T-helper 1 cell treated with Interleukin-12 subunit alpha and Interleukin-12 subunit beta and Interleukin-4 antibody, amounts not matched to agents 30 μg/mL and 1 μg/mL, for 36 hours (primary cell): ENCODE results near the gene CLIP2.
"Not testable (repeated sequence)": the region's sequence is repeated elsewhere in the genome, so short reads cannot be mapped to it uniquely, and the experiment has no call there.

Experiments used
- H3K27ac Mint-ChIP-seq: one replicate; pipeline ENCODE4 v1.8.0; 2021; ENCODE audit warnings: mild to moderate bottlenecking, mixed read lengths
- H3K27me3 Mint-ChIP-seq: one replicate; pipeline ENCODE4 v1.8.0; 2021; ENCODE audit warnings: low read depth, mixed read lengths
- H3K36me3 Mint-ChIP-seq: one replicate; pipeline ENCODE4 v1.8.0; 2021; ENCODE audit warnings: low read depth, mixed read lengths
- H3K4me1 Mint-ChIP-seq: one replicate; pipeline ENCODE4 v1.8.0; 2021; ENCODE audit warnings: low read depth, mixed read lengths
- H3K4me3 Mint-ChIP-seq: one replicate; pipeline ENCODE4 v1.8.0; 2021; ENCODE audit warnings: mild to moderate bottlenecking, moderate library complexity, mixed read lengths
- H3K9me3 Mint-ChIP-seq: one replicate; pipeline ENCODE4 v1.8.0; 2021; ENCODE audit warnings: mixed read lengths

Gene CLIP2

GRCh38 chr7:74299401-74299800 lies 10.2 kb downstream of the CLIP2 start:
- Mint-ChIP-seq H3K27me3 (no peaks in the 10 kb centered on the region), H3K9me3 (no peaks in the 10 kb centered on the region), H3K4me1 (peaks cover 4% of the 10 kb centered on the region), H3K4me3 (no peak overlapping the region), H3K36me3 (no peaks in the 10 kb centered on the region), H3K27ac (no peak overlapping the region)

GRCh38 chr7:74300926-74301325 lies 11.7 kb downstream of the CLIP2 start:
- Mint-ChIP-seq H3K27ac (no peak overlapping the region), H3K4me1 (no peaks in the 10 kb centered on the region), H3K36me3 (no peaks in the 10 kb centered on the region), H3K9me3 (no peaks in the 10 kb centered on the region), H3K4me3 (no peak overlapping the region), H3K27me3 (no peaks in the 10 kb centered on the region)

GRCh38 chr7:74302745-74303221 lies 13.6 kb downstream of the CLIP2 start:
- Mint-ChIP-seq H3K4me1 (peaks cover 5% of the 10 kb centered on the region), H3K27me3 (peaks cover 9% of the 10 kb centered on the region), H3K4me3 (no peak overlapping the region), H3K27ac (no peak overlapping the region), H3K36me3 (peaks cover 2% of the 10 kb centered on the region), H3K9me3 (no peaks in the 10 kb centered on the region)

- Mint-ChIP-seq H3K36me3 (peaks cover 2% of the 10 kb centered on the region), H3K27ac (no peak overlapping the region), H3K9me3 (no peaks in the 10 kb centered on the region), H3K4me1 (peaks cover 5% of the 10 kb centered on the region), H3K4me3 (no peak overlapping the region), H3K27me3 (peaks cover 10% of the 10 kb centered on the region)
Observed at GRCh38 chr7:74304550-74304949, 15.3 kb downstream of the CLIP2 start.

GRCh38 chr7:74306004-74306729 lies 17.0 kb downstream of the CLIP2 start:
- no peak overlapping the region for H3K4me3 Mint-ChIP-seq
- H3K4me1 Mint-ChIP-seq, result peaks cover 5% of the 10 kb centered on the region
- peaks cover 2% of the 10 kb centered on the region for H3K9me3 Mint-ChIP-seq
- H3K36me3 Mint-ChIP-seq, result peaks cover 2% of the 10 kb centered on the region
- H3K27me3 Mint-ChIP-seq, result peaks cover 10% of the 10 kb centered on the region
- no peak overlapping the region for H3K27ac Mint-ChIP-seq

- Mint-ChIP-seq H3K9me3 (peaks cover 5% of the 10 kb centered on the region), H3K27ac (no peak overlapping the region), H3K4me3 (no peak overlapping the region), H3K36me3 (peaks cover 2% of the 10 kb centered on the region), H3K4me1 (peaks cover 9% of the 10 kb centered on the region), H3K27me3 (peaks cover 10% of the 10 kb centered on the region)
Observed at GRCh38 chr7:74306730-74307469, 17.7 kb downstream of the CLIP2 start.

GRCh38 chr7:74307738-74308505 lies 18.7 kb downstream of the CLIP2 start:
- H3K4me1 Mint-ChIP-seq, result peaks cover 9% of the 10 kb centered on the region
- peak overlapping the region; percentile 28 for H3K4me3 Mint-ChIP-seq
- H3K9me3 Mint-ChIP-seq, result peaks cover 5% of the 10 kb centered on the region
- H3K36me3 Mint-ChIP-seq, result peaks cover 2% of the 10 kb centered on the region
- no peak overlapping the region for H3K27ac Mint-ChIP-seq
- H3K27me3 Mint-ChIP-seq, result peaks cover 10% of the 10 kb centered on the region

GRCh38 chr7:74309181-74309580 lies 20.0 kb downstream of the CLIP2 start:
- Mint-ChIP-seq H3K27me3 (peaks cover 10% of the 10 kb centered on the region), H3K36me3 (peaks cover 2% of the 10 kb centered on the region), H3K27ac (no peak overlapping the region), H3K4me1 (peaks cover 9% of the 10 kb centered on the region), H3K9me3 (peaks cover 5% of the 10 kb centered on the region), H3K4me3 (no peak overlapping the region)

- peaks cover 10% of the 10 kb centered on the region for H3K27me3 Mint-ChIP-seq
- peaks cover 5% of the 10 kb centered on the region for H3K9me3 Mint-ChIP-seq
- no peak overlapping the region for H3K27ac Mint-ChIP-seq
- H3K4me3 Mint-ChIP-seq, result no peak overlapping the region
- peaks cover 2% of the 10 kb centered on the region for H3K36me3 Mint-ChIP-seq
- peaks cover 9% of the 10 kb centered on the region for H3K4me1 Mint-ChIP-seq
Observed at GRCh38 chr7:74311305-74311744, 22.1 kb downstream of the CLIP2 start.

- Mint-ChIP-seq H3K4me3 (no peak overlapping the region), H3K4me1 (peaks cover 4% of the 10 kb centered on the region), H3K27me3 (peaks cover 4% of the 10 kb centered on the region), H3K27ac (no peak overlapping the region), H3K9me3 (peaks cover 5% of the 10 kb centered on the region), H3K36me3 (peaks cover 2% of the 10 kb centered on the region)
Observed at GRCh38 chr7:74312418-74313028, 23.3 kb downstream of the CLIP2 start.

GRCh38 chr7:74315891-74316290 lies 26.7 kb downstream of the CLIP2 start:
- H3K4me3 Mint-ChIP-seq, H3K27me3 Mint-ChIP-seq, H3K4me1 Mint-ChIP-seq, H3K9me3 Mint-ChIP-seq, H3K27ac Mint-ChIP-seq, H3K36me3 Mint-ChIP-seq: not testable (repeated sequence)

- Mint-ChIP-seq H3K36me3 (no peaks in the 10 kb centered on the region), H3K4me1 (peaks cover 2% of the 10 kb centered on the region), H3K27ac (no peak overlapping the region), H3K4me3 (no peak overlapping the region), H3K27me3 (no peaks in the 10 kb centered on the region), H3K9me3 (no peaks in the 10 kb centered on the region)
Observed at GRCh38 chr7:74317146-74317782, 28.1 kb downstream of the CLIP2 start.

- H3K36me3 Mint-ChIP-seq, result no peaks in the 10 kb centered on the region
- peaks cover 2% of the 10 kb centered on the region for H3K4me1 Mint-ChIP-seq
Observed at GRCh38 chr7:74318043-74318442, 28.8 kb downstream of the CLIP2 start.

More at GRCh38 chr7:74318043-74318442, 28.8 kb downstream of the CLIP2 start:
- H3K27ac Mint-ChIP-seq, result no peak overlapping the region
- no peak overlapping the region for H3K4me3 Mint-ChIP-seq
- no peaks in the 10 kb centered on the region for H3K27me3 Mint-ChIP-seq
- H3K9me3 Mint-ChIP-seq, result no peaks in the 10 kb centered on the region
